Measurements from ENCODE around the gene PLCH1. TPM values are rescaled to one million over a fixed set of nuclear protein-coding genes. Genes with fewer than 3 reads are reported as not detected.
A peak's percentile ranks its signal among the peaks of the same experiment; 100 is the strongest.

Gene PLCH1
- total and polyA plus RNA-seq, 2 experiments from 2014 or later = 8.1 to 25.3 TPM

- no peaks in the 10 kb centered on the region; the same call in 1 of the 2 replicates for H3K9me2 ChIP-seq (ENCODE audit: insufficient read depth)
- H3K4me2 ChIP-seq = no peak overlapping the region
- DNase-seq (ENCODE audit: low spot score) (no peak), ATAC-seq (no peak)
- peaks cover 18% of the 10 kb centered on the region for H3K4me1 ChIP-seq (ENCODE audit: insufficient read depth)
- Mint-ChIP-seq H3K4me3 (no peak overlapping the region), H3K36me3 (ENCODE audit: low read depth) (peaks cover 9% of the 10 kb centered on the region; the same call in 2 of the 3 replicates), H3K27ac (no peak overlapping the region), H3K9me3 (no peaks in the 10 kb centered on the region; the same call in 2 of the 3 replicates), H3K4me1 (peaks cover 37% of the 10 kb centered on the region), H3K27me3 (ENCODE audit: insufficient read depth, low read depth, poor library complexity) (peaks cover 7% of the 10 kb centered on the region)
- no peaks in the 10 kb centered on the region for H3K36me3 ChIP-seq (ENCODE audit: insufficient read depth)
- no peak overlapping the region for H2AFZ ChIP-seq
- no peaks in the 10 kb centered on the region for H4K20me1 ChIP-seq (replicated peaks; ENCODE audit: insufficient read depth)
- H3K4me3 ChIP-seq = no peak overlapping the region
- H3K27ac ChIP-seq (ENCODE audit: low read depth) = no peak overlapping the region
- no peaks in the 10 kb centered on the region for H3K27me3 ChIP-seq (ENCODE audit: insufficient read depth)
- TF ChIP-seq, protein P1, sequence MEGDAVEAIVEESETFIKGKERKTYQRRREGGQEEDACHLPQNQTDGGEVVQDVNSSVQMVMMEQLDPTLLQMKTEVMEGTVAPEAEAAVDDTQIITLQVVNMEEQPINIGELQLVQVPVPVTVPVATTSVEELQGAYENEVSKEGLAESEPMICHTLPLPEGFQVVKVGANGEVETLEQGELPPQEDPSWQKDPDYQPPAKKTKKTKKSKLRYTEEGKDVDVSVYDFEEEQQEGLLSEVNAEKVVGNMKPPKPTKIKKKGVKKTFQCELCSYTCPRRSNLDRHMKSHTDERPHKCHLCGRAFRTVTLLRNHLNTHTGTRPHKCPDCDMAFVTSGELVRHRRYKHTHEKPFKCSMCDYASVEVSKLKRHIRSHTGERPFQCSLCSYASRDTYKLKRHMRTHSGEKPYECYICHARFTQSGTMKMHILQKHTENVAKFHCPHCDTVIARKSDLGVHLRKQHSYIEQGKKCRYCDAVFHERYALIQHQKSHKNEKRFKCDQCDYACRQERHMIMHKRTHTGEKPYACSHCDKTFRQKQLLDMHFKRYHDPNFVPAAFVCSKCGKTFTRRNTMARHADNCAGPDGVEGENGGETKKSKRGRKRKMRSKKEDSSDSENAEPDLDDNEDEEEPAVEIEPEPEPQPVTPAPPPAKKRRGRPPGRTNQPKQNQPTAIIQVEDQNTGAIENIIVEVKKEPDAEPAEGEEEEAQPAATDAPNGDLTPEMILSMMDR (conservative IDR thresholded peaks at IDR 0.05; ENCODE audit: low read depth in 2 of 2) = no peak
- TF ChIP-seq JUNB (IDR thresholded peaks at IDR 0.05; ENCODE audit: unreplicated experiment) = no peak
- TF ChIP-seq STAT1 (IDR thresholded peaks at IDR 0.05; ENCODE audit: unreplicated experiment) = no peak
- H3F3A ChIP-seq (replicated peaks; ENCODE audit: low read depth) = no peaks in the 10 kb centered on the region
- no peaks in the 10 kb centered on the region for H3K79me2 ChIP-seq (replicated peaks; ENCODE audit: insufficient read depth)
These were observed 390.2 kb downstream of the PLCH1 start for GRCh38 chr3:155354658-155355057.

- H3K27me3 ChIP-seq (ENCODE audit: insufficient read depth) = no peaks in the 10 kb centered on the region
- no peak overlapping the region for H3K4me2 ChIP-seq
- H3K36me3 Mint-ChIP-seq (ENCODE audit: low read depth) = no peaks in the 10 kb centered on the region
- no peak overlapping the region for H3K4me3 ChIP-seq
- TF ChIP-seq ETS1 (IDR thresholded peaks at IDR 0.05) = no peak
- TF ChIP-seq, protein P1 (conservative IDR thresholded peaks at IDR 0.05; ENCODE audit: low read depth in 2 of 2) = peak; percentile 73 to 79
- no peaks in the 10 kb centered on the region; the same call in 1 of the 3 replicates for H3K9me3 Mint-ChIP-seq
- DNase-seq (ENCODE audit: low spot score) = peak; percentile 79
- H3F3A ChIP-seq (replicated peaks; ENCODE audit: low read depth) = no peaks in the 10 kb centered on the region
- peaks cover 24% of the 10 kb centered on the region for H3K4me1 Mint-ChIP-seq
- peaks cover 6% of the 10 kb centered on the region for H3K27me3 Mint-ChIP-seq (ENCODE audit: insufficient read depth, low read depth, poor library complexity)
- no peaks in the 10 kb centered on the region for H4K20me1 ChIP-seq (replicated peaks; ENCODE audit: insufficient read depth)
- no peak overlapping the region for H2AFZ ChIP-seq
- peak; percentile 42 for ATAC-seq
- no peak overlapping the region for H3K27ac ChIP-seq (ENCODE audit: low read depth)
- H3K36me3 ChIP-seq (ENCODE audit: insufficient read depth) = no peaks in the 10 kb centered on the region
- H3K4me1 ChIP-seq (ENCODE audit: insufficient read depth) = peaks cover 10% of the 10 kb centered on the region
- H3K9me2 ChIP-seq (ENCODE audit: insufficient read depth) = no peaks in the 10 kb centered on the region; the same call in none of the 2 replicates
- no peak overlapping the region for H3K27ac Mint-ChIP-seq
- H3K4me3 Mint-ChIP-seq = no peak overlapping the region
- H3K79me2 ChIP-seq (replicated peaks; ENCODE audit: insufficient read depth) = no peaks in the 10 kb centered on the region
These were observed 391.9 kb downstream of the PLCH1 start for GRCh38 chr3:155352900-155353490.
